Glutamatergic neuron (in vitro differentiated cells): ENCODE data around the gene EIF3F. TPM values are rescaled to one million over a fixed set of nuclear protein-coding genes. Genes with fewer than 3 reads are reported as not detected.

Experiments used
- DNase-seq: peaks from one replicate; pipeline ENCODE4 v3.0.0; 2022
- H3K27ac Mint-ChIP-seq: one replicate; pipeline ENCODE4 v1.8.0; 2020; ENCODE audit warnings: mild to moderate bottlenecking, mixed read lengths, inconsistent platforms; ENCODE audit not compliant: unreplicated experiment
- H3K27me3 Mint-ChIP-seq: one replicate; pipeline ENCODE4 v1.8.0; 2020; ENCODE audit warnings: mild to moderate bottlenecking, moderate library complexity, mixed read lengths, inconsistent platforms; ENCODE audit not compliant: unreplicated experiment
- H3K36me3 Mint-ChIP-seq: one replicate; pipeline ENCODE4 v1.8.0; 2020; ENCODE audit warnings: mild to moderate bottlenecking, mixed read lengths, inconsistent platforms; ENCODE audit not compliant: unreplicated experiment
- H3K4me1 Mint-ChIP-seq: one replicate; pipeline ENCODE4 v1.8.0; 2020; ENCODE audit warnings: mild to moderate bottlenecking, low read depth, mixed read lengths, inconsistent platforms; ENCODE audit not compliant: unreplicated experiment
- H3K4me3 Mint-ChIP-seq: one replicate; pipeline ENCODE4 v1.8.0; 2020; ENCODE audit warnings: mild to moderate bottlenecking, mixed read lengths, inconsistent platforms; ENCODE audit not compliant: unreplicated experiment
- H3K9me3 Mint-ChIP-seq: one replicate; pipeline ENCODE4 v1.8.0; 2020; ENCODE audit warnings: mild to moderate bottlenecking, moderate library complexity, mixed read lengths, inconsistent platforms; ENCODE audit not compliant: unreplicated experiment
- total RNA-seq: library from RNA; stranded (reverse); fragmentation: NEBNext Ultra II Directional; extraction: Animal tissue kit (Norgen Biotek cat#: 25700); gene quantifications from one replicate; pipeline ENCODE4 v1.2.1, GENCODE V29; 2021; ENCODE audit not compliant: unreplicated experiment
- TF ChIP-seq, protein P1 (sequence below): fragments of 200-600 bp; sonication (generic); IDR thresholded peaks from one replicate; pipeline ENCODE4 v1.5.0; 2021; ENCODE audit not compliant: partially characterized antibody, unreplicated experiment

The EIF3F gene
- total RNA-seq, 1 donor from 2014 or later: 217 TPM

DNA sequence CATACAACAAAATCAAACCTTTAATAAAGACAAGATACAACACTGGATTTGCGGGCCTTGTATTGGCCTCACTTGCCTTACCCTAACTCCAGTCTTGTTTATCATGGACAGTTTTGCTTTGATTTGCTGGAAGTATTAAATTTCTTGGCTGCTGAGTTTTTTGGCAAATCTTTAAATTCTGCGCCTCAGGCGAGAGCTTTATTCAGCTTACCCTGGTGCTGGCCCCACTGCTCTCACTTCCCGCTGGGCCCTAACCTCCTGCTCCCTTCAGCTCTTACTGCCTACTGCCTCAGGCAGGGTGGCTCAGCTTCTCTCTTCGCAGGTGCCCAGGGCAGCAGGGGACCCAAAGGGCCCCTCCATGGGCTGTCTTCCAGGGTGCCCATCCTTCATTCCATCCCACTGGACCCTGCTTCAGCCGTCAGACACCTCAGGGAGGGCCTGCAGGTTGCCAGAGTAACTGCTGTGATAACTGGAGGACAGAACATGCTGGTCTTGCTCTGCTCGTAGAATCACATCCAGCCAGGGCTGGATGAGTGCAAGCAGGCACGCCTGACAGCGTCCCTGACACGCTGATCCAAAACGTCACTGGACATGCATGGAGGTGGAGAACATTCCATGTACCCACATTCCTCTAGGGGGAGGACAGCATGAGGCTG is 48.2 kb downstream of the EIF3F start:
- H3K9me3 Mint-ChIP-seq: peaks cover 4% of the 10 kb centered on the region
- H3K4me3 Mint-ChIP-seq: peak overlapping the region; percentile 26
- H3K36me3 Mint-ChIP-seq: no peaks in the 10 kb centered on the region
- peak overlapping the region; percentile 52 for H3K27ac Mint-ChIP-seq
- TF ChIP-seq, protein P1, sequence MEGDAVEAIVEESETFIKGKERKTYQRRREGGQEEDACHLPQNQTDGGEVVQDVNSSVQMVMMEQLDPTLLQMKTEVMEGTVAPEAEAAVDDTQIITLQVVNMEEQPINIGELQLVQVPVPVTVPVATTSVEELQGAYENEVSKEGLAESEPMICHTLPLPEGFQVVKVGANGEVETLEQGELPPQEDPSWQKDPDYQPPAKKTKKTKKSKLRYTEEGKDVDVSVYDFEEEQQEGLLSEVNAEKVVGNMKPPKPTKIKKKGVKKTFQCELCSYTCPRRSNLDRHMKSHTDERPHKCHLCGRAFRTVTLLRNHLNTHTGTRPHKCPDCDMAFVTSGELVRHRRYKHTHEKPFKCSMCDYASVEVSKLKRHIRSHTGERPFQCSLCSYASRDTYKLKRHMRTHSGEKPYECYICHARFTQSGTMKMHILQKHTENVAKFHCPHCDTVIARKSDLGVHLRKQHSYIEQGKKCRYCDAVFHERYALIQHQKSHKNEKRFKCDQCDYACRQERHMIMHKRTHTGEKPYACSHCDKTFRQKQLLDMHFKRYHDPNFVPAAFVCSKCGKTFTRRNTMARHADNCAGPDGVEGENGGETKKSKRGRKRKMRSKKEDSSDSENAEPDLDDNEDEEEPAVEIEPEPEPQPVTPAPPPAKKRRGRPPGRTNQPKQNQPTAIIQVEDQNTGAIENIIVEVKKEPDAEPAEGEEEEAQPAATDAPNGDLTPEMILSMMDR: no peak
- peaks cover 10% of the 10 kb centered on the region for H3K27me3 Mint-ChIP-seq
- peaks cover 25% of the 10 kb centered on the region for H3K4me1 Mint-ChIP-seq
- DNase-seq: no peak

DNA sequence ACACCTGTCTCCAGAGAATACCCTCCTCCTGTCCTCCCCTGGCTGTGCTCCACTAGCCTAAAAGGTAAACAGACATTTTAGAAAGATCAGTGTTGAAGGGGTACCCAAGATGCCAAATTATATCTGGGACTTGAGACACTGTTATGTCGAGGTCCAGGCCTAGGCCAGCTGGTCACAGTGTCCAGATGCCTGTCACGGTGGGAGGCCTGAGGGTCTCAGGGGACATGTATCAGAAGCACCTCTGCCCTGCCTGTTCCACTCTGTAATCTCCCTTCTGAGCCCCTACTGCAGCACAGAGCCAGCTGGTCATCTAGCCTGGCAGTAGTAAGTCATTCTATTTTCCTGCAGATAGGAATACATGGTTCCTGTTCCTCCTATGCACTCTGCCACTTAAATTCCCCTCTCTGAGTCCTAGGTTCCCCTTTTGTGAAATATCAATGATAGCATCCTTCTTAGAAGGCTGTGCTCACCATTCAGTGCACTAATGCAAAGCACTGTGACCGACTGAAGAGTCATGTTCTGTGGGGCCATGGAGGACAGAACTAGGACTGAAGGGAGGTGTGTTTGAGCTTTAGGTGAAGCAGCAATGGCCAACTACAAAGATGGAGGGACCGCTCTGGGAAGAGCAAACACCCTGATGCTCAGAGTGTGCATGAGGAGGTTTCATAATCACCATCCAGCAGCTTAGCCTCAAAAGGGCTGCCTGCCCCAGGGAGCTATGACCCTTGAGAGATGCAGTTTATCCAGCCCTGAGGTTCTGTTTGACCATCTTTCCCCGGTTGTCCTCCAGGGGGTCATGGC is 49.1 kb downstream of the EIF3F start:
- H3K4me3 Mint-ChIP-seq: no peak overlapping the region
- TF ChIP-seq, protein P1: no peak
- peaks cover 25% of the 10 kb centered on the region for H3K4me1 Mint-ChIP-seq
- no peaks in the 10 kb centered on the region for H3K36me3 Mint-ChIP-seq
- peaks cover 9% of the 10 kb centered on the region for H3K27me3 Mint-ChIP-seq
- no peak overlapping the region for H3K27ac Mint-ChIP-seq
- H3K9me3 Mint-ChIP-seq: peaks cover 4% of the 10 kb centered on the region
- DNase-seq: no peak

DNA sequence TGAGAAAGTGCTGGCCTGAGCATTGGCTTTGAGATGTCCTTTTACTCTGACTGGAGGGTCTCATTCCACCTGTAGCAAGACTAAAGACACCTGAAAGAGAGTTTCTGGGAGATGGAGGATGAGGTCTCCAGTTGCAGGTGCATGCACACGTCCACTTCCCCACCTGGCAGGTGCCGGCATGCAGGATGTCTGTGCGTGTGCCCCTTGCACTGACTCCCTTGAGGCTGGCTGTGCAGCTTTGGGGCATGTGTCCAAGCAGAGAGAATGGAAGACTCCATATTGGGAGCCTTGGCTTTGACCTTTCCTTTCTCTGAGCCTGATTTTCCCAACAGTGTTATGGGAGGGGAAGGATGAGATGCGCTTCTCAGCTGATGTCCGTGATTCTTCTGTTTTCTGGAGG is 49.8 kb downstream of the EIF3F start:
- peaks cover 9% of the 10 kb centered on the region for H3K27me3 Mint-ChIP-seq
- peaks cover 25% of the 10 kb centered on the region for H3K4me1 Mint-ChIP-seq
- no peak overlapping the region for H3K4me3 Mint-ChIP-seq
- no peak for DNase-seq
- H3K36me3 Mint-ChIP-seq: no peaks in the 10 kb centered on the region
- TF ChIP-seq, protein P1: no peak
- no peak overlapping the region for H3K27ac Mint-ChIP-seq
- H3K9me3 Mint-ChIP-seq: peaks cover 8% of the 10 kb centered on the region

DNA sequence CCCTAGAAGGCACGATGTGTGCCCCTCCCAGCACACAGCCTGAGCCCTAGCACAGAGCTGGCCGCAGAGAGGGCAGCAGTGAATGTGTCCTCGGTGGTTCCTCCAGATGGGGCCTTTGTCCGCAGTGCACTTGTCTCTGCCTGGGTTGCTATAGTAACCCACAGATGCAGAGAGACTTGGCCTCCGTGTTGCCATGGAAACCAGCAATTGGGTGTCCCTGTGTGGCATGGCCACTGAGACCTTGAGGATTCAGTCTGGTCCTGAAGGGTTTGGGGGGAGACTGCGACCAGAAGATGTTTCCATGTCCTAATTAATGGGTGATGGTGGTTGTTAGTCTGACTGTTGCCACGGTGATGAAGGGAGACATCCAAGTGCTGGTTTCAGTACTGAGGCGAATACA is 51.3 kb downstream of the EIF3F start:
- peaks cover 20% of the 10 kb centered on the region for H3K4me1 Mint-ChIP-seq
- TF ChIP-seq, protein P1: no peak
- H3K27me3 Mint-ChIP-seq: peaks cover 9% of the 10 kb centered on the region
- H3K9me3 Mint-ChIP-seq: peaks cover 8% of the 10 kb centered on the region
- no peaks in the 10 kb centered on the region for H3K36me3 Mint-ChIP-seq
- peak; percentile 48 for DNase-seq
- peak overlapping the region; percentile 55 for H3K4me3 Mint-ChIP-seq
- H3K27ac Mint-ChIP-seq: no peak overlapping the region
